Ovary (tissue), 3 donors: Measurements from ENCODE around the gene SIRPA.

Experiments
- EP300 ChIP-seq: sonication (generic); formaldehyde crosslinking; IDR thresholded peaks from one replicate; pipeline ENCODE4 v1.6.1; 2017; ENCODE audit warnings: antibody characterized with exemption
- POLR2A ChIP-seq: fragments of 450-650 bp; IDR thresholded peaks from one replicate; pipeline ENCODE4 v1.6.1; 2017; ENCODE audit warnings: antibody characterized with exemption, mild to moderate bottlenecking, moderate library complexity
- TF ChIP-seq, protein P1 (sequence below), 3 donors: fragments of 450-650 bp in 2 of 3; fragments of 200-600 bp in 1 of 3; IDR thresholded peaks; one replicate each; pipeline versions ENCODE4 v1.5.1 to v1.8.0; 2016 to 2022; ENCODE audit warnings: antibody characterized with exemption in 3 of 3, mild to moderate bottlenecking in 1 of 3
- donor health status: DM: no; HTN: no; CAD: no.

- TF ChIP-seq, protein P1, sequence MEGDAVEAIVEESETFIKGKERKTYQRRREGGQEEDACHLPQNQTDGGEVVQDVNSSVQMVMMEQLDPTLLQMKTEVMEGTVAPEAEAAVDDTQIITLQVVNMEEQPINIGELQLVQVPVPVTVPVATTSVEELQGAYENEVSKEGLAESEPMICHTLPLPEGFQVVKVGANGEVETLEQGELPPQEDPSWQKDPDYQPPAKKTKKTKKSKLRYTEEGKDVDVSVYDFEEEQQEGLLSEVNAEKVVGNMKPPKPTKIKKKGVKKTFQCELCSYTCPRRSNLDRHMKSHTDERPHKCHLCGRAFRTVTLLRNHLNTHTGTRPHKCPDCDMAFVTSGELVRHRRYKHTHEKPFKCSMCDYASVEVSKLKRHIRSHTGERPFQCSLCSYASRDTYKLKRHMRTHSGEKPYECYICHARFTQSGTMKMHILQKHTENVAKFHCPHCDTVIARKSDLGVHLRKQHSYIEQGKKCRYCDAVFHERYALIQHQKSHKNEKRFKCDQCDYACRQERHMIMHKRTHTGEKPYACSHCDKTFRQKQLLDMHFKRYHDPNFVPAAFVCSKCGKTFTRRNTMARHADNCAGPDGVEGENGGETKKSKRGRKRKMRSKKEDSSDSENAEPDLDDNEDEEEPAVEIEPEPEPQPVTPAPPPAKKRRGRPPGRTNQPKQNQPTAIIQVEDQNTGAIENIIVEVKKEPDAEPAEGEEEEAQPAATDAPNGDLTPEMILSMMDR (IDR thresholded peaks at IDR 0.05), result no peak
- no peak for TF ChIP-seq POLR2A
- no peak for TF ChIP-seq EP300
These were observed 28.4 kb upstream of the SIRPA start for GRCh38 chr20:1866834-1867233.
